Measurements from ENCODE around the gene MINDY2. TPM values are rescaled to one million over a fixed set of nuclear protein-coding genes. Genes with fewer than 3 reads are reported as not detected.

Gene MINDY2
- 10 to 100 TPM; 13.0 to 16.9 TPM for total RNA-seq

- TF ChIP-seq, protein P1, sequence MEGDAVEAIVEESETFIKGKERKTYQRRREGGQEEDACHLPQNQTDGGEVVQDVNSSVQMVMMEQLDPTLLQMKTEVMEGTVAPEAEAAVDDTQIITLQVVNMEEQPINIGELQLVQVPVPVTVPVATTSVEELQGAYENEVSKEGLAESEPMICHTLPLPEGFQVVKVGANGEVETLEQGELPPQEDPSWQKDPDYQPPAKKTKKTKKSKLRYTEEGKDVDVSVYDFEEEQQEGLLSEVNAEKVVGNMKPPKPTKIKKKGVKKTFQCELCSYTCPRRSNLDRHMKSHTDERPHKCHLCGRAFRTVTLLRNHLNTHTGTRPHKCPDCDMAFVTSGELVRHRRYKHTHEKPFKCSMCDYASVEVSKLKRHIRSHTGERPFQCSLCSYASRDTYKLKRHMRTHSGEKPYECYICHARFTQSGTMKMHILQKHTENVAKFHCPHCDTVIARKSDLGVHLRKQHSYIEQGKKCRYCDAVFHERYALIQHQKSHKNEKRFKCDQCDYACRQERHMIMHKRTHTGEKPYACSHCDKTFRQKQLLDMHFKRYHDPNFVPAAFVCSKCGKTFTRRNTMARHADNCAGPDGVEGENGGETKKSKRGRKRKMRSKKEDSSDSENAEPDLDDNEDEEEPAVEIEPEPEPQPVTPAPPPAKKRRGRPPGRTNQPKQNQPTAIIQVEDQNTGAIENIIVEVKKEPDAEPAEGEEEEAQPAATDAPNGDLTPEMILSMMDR (IDR thresholded peaks at IDR 0.05), result no peak
- peak within 1 kb of the TSS; percentile 76 for H3K4me3 ChIP-seq
- H3K36me3 ChIP-seq, result no peaks in the 10 kb centered on the region
- no peaks in the 10 kb centered on the region for H3K9me3 ChIP-seq
- DNase-seq, result peak; percentile 98
- no peaks in the 10 kb centered on the region for H3K27me3 ChIP-seq
- H3K27ac ChIP-seq, result peak within 1 kb of the TSS; percentile 99
- intact Hi-C loops (cut with DNase I), result no loop called here
- H3K4me1 ChIP-seq, result no peaks in the 10 kb centered on the region
- peak within 1 kb of the TSS; percentile 85 to 89 for H3K9ac ChIP-seq (ENCODE audit: low read depth in 2 of 2, low read length in 2 of 2)
These were observed at the start of gene MINDY2 for GRCh38 chr15:58770857-58771620. Gene MINDY2 (plus strand): TSS chr15:58771302. CDS start chr15:58771396, 94 bp downstream.

DNA sequence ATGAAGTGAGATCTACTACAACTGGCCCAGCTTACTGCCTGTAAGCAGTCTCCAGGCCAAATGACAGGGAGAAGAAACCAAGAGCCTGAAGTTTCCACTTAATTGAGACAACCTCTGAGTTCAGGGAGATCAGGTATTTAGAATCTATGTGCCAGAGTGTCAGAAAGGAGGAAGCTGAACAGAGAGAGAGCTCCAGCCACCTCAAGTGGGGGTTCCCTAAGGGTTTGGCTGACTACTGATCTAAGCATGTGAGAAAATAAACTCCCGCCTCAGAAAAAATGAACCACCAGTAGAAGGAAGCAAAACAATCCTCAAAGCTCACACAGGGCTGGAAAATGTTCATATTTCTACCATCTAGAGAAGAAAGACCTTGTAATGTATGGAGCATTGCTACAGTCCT is 46.6 kb upstream of the MINDY2 start:
- no peaks in the 10 kb centered on the region for H3K36me3 ChIP-seq
- H3K9me3 ChIP-seq, result no peaks in the 10 kb centered on the region
- H3K9ac ChIP-seq (ENCODE audit: low read depth in 2 of 2, low read length in 2 of 2), result no peak overlapping the region
- no peak overlapping the region for H3K27ac ChIP-seq
- TF ChIP-seq, protein P1 (IDR thresholded peaks at IDR 0.05), result no peak
- H3K27me3 ChIP-seq, result no peaks in the 10 kb centered on the region
- no peak for DNase-seq
- H3K4me1 ChIP-seq, result no peaks in the 10 kb centered on the region
- intact Hi-C loops (cut with DNase I), result no loop called here
- H3K4me3 ChIP-seq, result no peak overlapping the region

- Histone ChIP-seq H3K27ac (no peak overlapping the region), H3K27me3 (no peaks in the 10 kb centered on the region), H3K9ac (ENCODE audit: low read depth in 2 of 2, low read length in 2 of 2) (no peak overlapping the region), H3K4me1 (no peaks in the 10 kb centered on the region), H3K9me3 (no peaks in the 10 kb centered on the region), H3K36me3 (no peaks in the 10 kb centered on the region), H3K4me3 (no peak overlapping the region)
- intact Hi-C loops (cut with DNase I), result no loop called here
- DNase-seq, result no peak
- TF ChIP-seq, protein P1 (IDR thresholded peaks at IDR 0.05), result no peak
These were observed 44.2 kb upstream of the MINDY2 start for GRCh38 chr15:58726867-58727266.

DNA sequence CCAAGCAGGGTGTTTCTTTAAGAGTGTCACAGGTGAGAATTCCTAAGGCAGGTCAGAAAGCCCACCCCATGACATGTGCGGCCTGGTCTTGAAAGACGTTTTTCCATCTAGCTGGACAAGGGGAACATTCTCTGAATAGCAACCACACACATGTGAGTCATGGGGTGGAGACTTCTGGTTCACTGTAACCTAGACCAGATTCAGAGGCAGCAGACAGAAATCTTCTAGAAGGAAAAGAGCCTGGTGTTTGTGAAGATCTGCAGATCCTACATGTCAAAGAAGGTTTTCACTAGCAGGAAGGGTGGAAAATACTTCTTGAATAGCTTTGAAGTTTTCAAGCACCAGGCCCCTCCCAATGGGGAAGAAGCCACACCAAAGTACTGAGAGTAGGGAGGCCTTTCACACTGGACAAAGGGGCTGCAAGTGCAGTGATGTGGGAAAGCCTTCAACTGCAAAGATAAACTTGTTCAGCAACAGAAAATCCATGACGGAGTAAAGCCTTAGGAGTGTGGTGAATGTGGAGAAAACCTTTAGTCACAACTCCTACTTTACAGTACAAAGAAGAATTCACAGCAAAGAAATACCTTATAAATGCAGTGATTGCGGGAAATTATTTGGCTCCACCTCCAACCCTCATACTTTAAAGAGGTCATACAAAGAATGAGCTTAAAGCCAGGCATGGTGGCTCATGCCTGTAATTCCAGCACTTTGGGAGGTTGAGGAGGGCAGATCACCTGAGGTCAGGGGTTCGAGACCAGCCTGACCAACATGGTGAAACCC is 39.2 kb upstream of the MINDY2 start:
- intact Hi-C loops (cut with DNase I), result no loop called here
- H3K36me3 ChIP-seq, result no peaks in the 10 kb centered on the region
- no peaks in the 10 kb centered on the region for H3K27me3 ChIP-seq
- H3K4me3 ChIP-seq, result no peak overlapping the region
- H3K9me3 ChIP-seq, result no peaks in the 10 kb centered on the region
- H3K27ac ChIP-seq, result no peak overlapping the region
- TF ChIP-seq, protein P1 (IDR thresholded peaks at IDR 0.05), result no peak
- no peaks in the 10 kb centered on the region for H3K4me1 ChIP-seq
- no peak for DNase-seq
- no peak overlapping the region for H3K9ac ChIP-seq (ENCODE audit: low read depth in 2 of 2, low read length in 2 of 2)

- no peaks in the 10 kb centered on the region for H3K36me3 ChIP-seq
- DNase-seq, result no peak
- no peaks in the 10 kb centered on the region for H3K9me3 ChIP-seq
- H3K4me1 ChIP-seq, result no peaks in the 10 kb centered on the region
- no peak overlapping the region for H3K27ac ChIP-seq
- TF ChIP-seq, protein P1 (IDR thresholded peaks at IDR 0.05), result no peak
- H3K9ac ChIP-seq (ENCODE audit: low read depth in 2 of 2, low read length in 2 of 2), result no peak overlapping the region
- intact Hi-C loops (cut with DNase I), result no loop called here
- H3K4me3 ChIP-seq, result no peak overlapping the region
- no peaks in the 10 kb centered on the region for H3K27me3 ChIP-seq
These were observed 38.3 kb upstream of the MINDY2 start for GRCh38 chr15:58732625-58733363.
